Epidermal melanocyte (primary cell): Measurements from ENCODE around the gene H3-3A.
"Not testable (repeated sequence)": the region's sequence is repeated elsewhere in the genome, so short reads cannot be mapped to it uniquely, and the experiment has no call there.

Source experiments
- DNase-seq: peaks from one replicate; pipeline ENCODE4 v3.0.0; 2011; ENCODE audit warnings: low spot score; ENCODE audit not compliant: insufficient read length

H3-3A gene

GRCh38 chr1:226083302-226084101 is 21.0 kb downstream of the H3-3A start:
- DNase-seq = peak; percentile 92

- DNase-seq = no peak
Measured at GRCh38 chr1:226085675-226086285, 23.3 kb downstream of the H3-3A start.

- no peak for DNase-seq
Measured at GRCh38 chr1:226086776-226087175, 24.3 kb downstream of the H3-3A start.

- no peak for DNase-seq
Measured at GRCh38 chr1:226091461-226091860, 28.9 kb downstream of the H3-3A start.

- DNase-seq = not testable (repeated sequence)
Measured at GRCh38 chr1:226092048-226092820, 29.7 kb downstream of the H3-3A start.

- no peak for DNase-seq
Measured at GRCh38 chr1:226092965-226093364, 30.4 kb downstream of the H3-3A start.

GRCh38 chr1:226093621-226094020 is 31.1 kb downstream of the H3-3A start:
- DNase-seq = no peak

- DNase-seq = no peak
Measured at GRCh38 chr1:226094451-226094850, 31.9 kb downstream of the H3-3A start.

- no peak for DNase-seq
Measured at GRCh38 chr1:226095286-226095685, 32.8 kb downstream of the H3-3A start.

GRCh38 chr1:226097866-226098625 is 35.5 kb downstream of the H3-3A start:
- no peak for DNase-seq

- no peak for DNase-seq
Measured at GRCh38 chr1:226098870-226099835, 36.6 kb downstream of the H3-3A start.

GRCh38 chr1:226100436-226101391 is 38.2 kb downstream of the H3-3A start:
- no peak for DNase-seq

GRCh38 chr1:226104671-226105121 is 42.2 kb downstream of the H3-3A start:
- no peak for DNase-seq

GRCh38 chr1:226107471-226108460 is 45.2 kb downstream of the H3-3A start:
- no peak for DNase-seq

- no peak for DNase-seq
Measured at GRCh38 chr1:226108935-226109828, 46.7 kb downstream of the H3-3A start.

GRCh38 chr1:226109829-226110248 is 47.3 kb downstream of the H3-3A start:
- peak; percentile 93 for DNase-seq
